MCF 10A (cell line): ENCODE measurements around the gene PKDCC. TPM values are rescaled to one million over a fixed set of nuclear protein-coding genes. Genes with fewer than 3 reads are reported as not detected.

Experiments used
- BruUV-seq: library from RNA; stranded (reverse); fragments of 400-500 nt; replicated peaks from 2 replicates; lab custom pipeline; 2021; lab: Mats Ljungman, UMichigan
- CTCF ChIA-PET: fragments of 300-600 bp; sonication (Branson Sonifier 250); formaldehyde crosslinking; extraction: SDS; loops from one replicate; lab custom pipeline; 2021; ENCODE audit warnings: antibody characterized with exemption, inconsistent platforms; lab: Yijun Ruan, JAX
- POLR2A ChIA-PET: fragments of 300-600, 350-650 bp; sonication (Branson Sonifier 250); formaldehyde crosslinking; extraction: SDS; loops from one replicate; lab custom pipeline; 2020; ENCODE audit warnings: antibody characterized with exemption, inconsistent platforms; lab: Yijun Ruan, JAX
- DNase-seq: peaks from one replicate; pipeline ENCODE4 v3.0.0-alpha.2; 2018; ENCODE audit not compliant: unreplicated experiment
- H3K27ac Mint-ChIP-seq: one replicate; pipeline ENCODE4 v1.8.0; 2022; ENCODE audit warnings: mild to moderate bottlenecking, low read depth, mixed read lengths; ENCODE audit not compliant: unreplicated experiment
- H3K27me3 Mint-ChIP-seq: one replicate; pipeline ENCODE4 v1.8.0; 2022; ENCODE audit warnings: mixed read lengths; ENCODE audit not compliant: insufficient read depth, unreplicated experiment
- H3K36me3 Mint-ChIP-seq: one replicate; pipeline ENCODE4 v1.8.0; 2022; ENCODE audit warnings: mild to moderate bottlenecking, moderate library complexity, mixed read lengths; ENCODE audit not compliant: insufficient read depth, unreplicated experiment
- H3K4me1 Mint-ChIP-seq: one replicate; pipeline ENCODE4 v1.8.0; 2022; ENCODE audit warnings: mixed read lengths; ENCODE audit not compliant: insufficient read depth, unreplicated experiment
- H3K4me3 Mint-ChIP-seq: one replicate; pipeline ENCODE4 v1.8.0; 2022; ENCODE audit warnings: mild to moderate bottlenecking, moderate library complexity, mixed read lengths; ENCODE audit not compliant: unreplicated experiment
- H3K9me3 Mint-ChIP-seq: one replicate; pipeline ENCODE4 v1.8.0; 2022; ENCODE audit warnings: mixed read lengths; ENCODE audit not compliant: unreplicated experiment
- intact Hi-C: fragments of 100-400 bp; cut with micrococcal nuclease; formaldehyde crosslinking; loops from 2 replicates; pipeline ENCODE4 v1.14.1; 2022
- total RNA-seq: library from RNA; stranded (reverse); gene quantifications from 2 replicates; pipeline ENCODE4 v1.2.3, GENCODE V29; 2022
- TF ChIP-seq, protein P1 (sequence below): fragments of 200-600 bp; IDR thresholded peaks from one replicate; pipeline ENCODE4 v1.8.0; 2022; ENCODE audit warnings: antibody characterized with exemption, mild to moderate bottlenecking; ENCODE audit not compliant: unreplicated experiment

PKDCC gene
- total RNA-seq, 1 experiment from 2014 or later: 0.49 TPM

DNA sequence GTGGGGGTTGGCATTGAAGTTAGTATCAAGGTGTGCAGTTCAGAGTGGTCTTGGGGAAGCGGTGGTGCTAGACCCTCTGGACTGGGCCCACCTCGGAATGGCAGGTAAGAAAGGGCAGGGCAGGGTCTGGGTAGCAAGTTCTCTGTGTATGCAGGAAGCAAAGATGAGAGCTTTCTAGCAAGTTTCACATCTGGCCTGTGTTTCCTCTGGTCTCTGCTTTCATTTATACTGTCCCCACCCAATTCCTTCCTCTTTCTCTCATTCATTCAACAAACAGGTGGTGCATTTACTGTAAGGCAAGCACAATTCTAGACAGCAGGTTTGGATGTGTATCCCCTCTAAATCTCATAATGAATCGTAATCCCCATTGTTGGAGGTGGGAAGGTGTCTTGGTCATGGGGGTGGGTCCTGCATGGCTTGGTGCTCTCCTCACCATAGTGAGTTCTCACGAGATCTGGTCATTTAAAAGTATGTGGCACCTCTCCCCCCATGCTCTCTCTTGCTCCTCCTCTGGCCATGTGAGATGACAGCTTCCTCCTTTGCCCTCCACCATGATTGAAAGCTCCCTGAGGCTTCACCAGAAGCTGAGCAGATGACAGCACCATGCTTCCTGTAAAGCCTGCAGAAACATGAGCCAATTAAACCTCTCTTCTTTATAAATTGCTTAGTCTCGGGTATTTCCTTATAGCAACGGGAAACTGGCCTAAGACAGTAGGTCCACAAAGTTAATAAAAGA, 51.8 kb downstream of the PKDCC start:
- ChIA-PET CTCF (interaction anchor here (0.6 to 2.2 kb wide), 11 partner anchors 9 to 245 kb away, joined by 3 to 8 read pairs (median 4); no protein-coding TSS in a partner anchor), POLR2A (no interaction called here)
- intact Hi-C loops: loop anchor here (5.0 kb wide), 1 partner anchor 563 kb away; no protein-coding TSS in a partner anchor
- Mint-ChIP-seq H3K27ac (no peak overlapping the region), H3K36me3 (no peaks in the 10 kb centered on the region), H3K4me3 (no peak overlapping the region), H3K4me1 (no peaks in the 10 kb centered on the region), H3K9me3 (peaks cover 8% of the 10 kb centered on the region), H3K27me3 (no peaks in the 10 kb centered on the region)
- no peak for DNase-seq
- BruUV-seq: no TSS peak
- TF ChIP-seq, protein P1, sequence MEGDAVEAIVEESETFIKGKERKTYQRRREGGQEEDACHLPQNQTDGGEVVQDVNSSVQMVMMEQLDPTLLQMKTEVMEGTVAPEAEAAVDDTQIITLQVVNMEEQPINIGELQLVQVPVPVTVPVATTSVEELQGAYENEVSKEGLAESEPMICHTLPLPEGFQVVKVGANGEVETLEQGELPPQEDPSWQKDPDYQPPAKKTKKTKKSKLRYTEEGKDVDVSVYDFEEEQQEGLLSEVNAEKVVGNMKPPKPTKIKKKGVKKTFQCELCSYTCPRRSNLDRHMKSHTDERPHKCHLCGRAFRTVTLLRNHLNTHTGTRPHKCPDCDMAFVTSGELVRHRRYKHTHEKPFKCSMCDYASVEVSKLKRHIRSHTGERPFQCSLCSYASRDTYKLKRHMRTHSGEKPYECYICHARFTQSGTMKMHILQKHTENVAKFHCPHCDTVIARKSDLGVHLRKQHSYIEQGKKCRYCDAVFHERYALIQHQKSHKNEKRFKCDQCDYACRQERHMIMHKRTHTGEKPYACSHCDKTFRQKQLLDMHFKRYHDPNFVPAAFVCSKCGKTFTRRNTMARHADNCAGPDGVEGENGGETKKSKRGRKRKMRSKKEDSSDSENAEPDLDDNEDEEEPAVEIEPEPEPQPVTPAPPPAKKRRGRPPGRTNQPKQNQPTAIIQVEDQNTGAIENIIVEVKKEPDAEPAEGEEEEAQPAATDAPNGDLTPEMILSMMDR: no peak

- H3K4me1 Mint-ChIP-seq: no peaks in the 10 kb centered on the region
- intact Hi-C loops: no loop called here
These were observed 52.9 kb downstream of the PKDCC start for GRCh38 chr2:42100683-42101205.

GRCh38 chr2:42101206-42102023, 53.6 kb downstream of the PKDCC start:
- Mint-ChIP-seq H3K4me1 (no peaks in the 10 kb centered on the region), H3K9me3 (peaks cover 8% of the 10 kb centered on the region), H3K27me3 (no peaks in the 10 kb centered on the region), H3K36me3 (no peaks in the 10 kb centered on the region), H3K27ac (no peak overlapping the region), H3K4me3 (no peak overlapping the region)
- TF ChIP-seq, protein P1: no peak
- CTCF ChIA-PET: interaction anchor here (1.1 to 2.2 kb wide), 4 partner anchors 11 to 227 kb away, joined by 3 to 8 read pairs (median 4); no protein-coding TSS in a partner anchor
- no TSS peak for BruUV-seq
- intact Hi-C loops: no loop called here
- POLR2A ChIA-PET: no interaction called here
- no peak for DNase-seq

More at GRCh38 chr2:42100683-42101205, 52.9 kb downstream of the PKDCC start:
- BruUV-seq: no TSS peak
- ChIA-PET POLR2A (no interaction called here), CTCF (interaction anchor here (1.0 to 2.2 kb wide), 6 partner anchors 10 to 228 kb away, joined by 3 to 8 read pairs (median 4); no protein-coding TSS in a partner anchor)
- DNase-seq: no peak
- H3K27me3 Mint-ChIP-seq: no peaks in the 10 kb centered on the region
- no peak overlapping the region for H3K4me3 Mint-ChIP-seq
- no peak overlapping the region for H3K27ac Mint-ChIP-seq
- H3K36me3 Mint-ChIP-seq: no peaks in the 10 kb centered on the region
- peaks cover 8% of the 10 kb centered on the region for H3K9me3 Mint-ChIP-seq
- TF ChIP-seq, protein P1: no peak
